Stomach (tissue), 4 donors: ENCODE results near the gene BSN.

ENCODE experiments used
- CTCF ChIP-seq, 7 experiments: fragments of 450-650 bp in 4 of 7; fragments of 200-600 bp in 3 of 7; sonication (generic) in 3 of 7; IDR thresholded peaks; one replicate each; pipeline ENCODE4 v1.5.1; 2016 to 2019; ENCODE audit warnings: antibody characterized with exemption in 7 of 7, control low read depth in 2 of 7, mild to moderate bottlenecking in 1 of 7
- EP300 ChIP-seq: sonication (generic); formaldehyde crosslinking; IDR thresholded peaks from one replicate; pipeline ENCODE4 v1.6.1; 2017; ENCODE audit warnings: antibody characterized with exemption
- POLR2A ChIP-seq, 4 donors: fragments of 450-650 bp; IDR thresholded peaks; one replicate each; pipeline ENCODE4 v1.6.1; 2016; ENCODE audit warnings: antibody characterized with exemption in 4 of 4, control low read depth in 2 of 4, mild to moderate bottlenecking in 1 of 4, moderate library complexity in 1 of 4
- POLR2AphosphoS5 ChIP-seq, 3 donors: sonication (generic); formaldehyde crosslinking; IDR thresholded peaks; one replicate each; pipeline ENCODE4 v1.6.1; 2016; ENCODE audit warnings: antibody characterized with exemption in 3 of 3

- no peak for TF ChIP-seq POLR2AphosphoS5 (IDR thresholded peaks at IDR 0.05)
- TF ChIP-seq CTCF (IDR thresholded peaks at IDR 0.05): no peak
- TF ChIP-seq EP300: no peak
- no peak for TF ChIP-seq POLR2A (IDR thresholded peaks at IDR 0.05)
Measured at GRCh38 chr3:49653621-49654020, 99.3 kb downstream of the BSN start.
